Cerebellar cortex (tissue), 1 donor: ENCODE data around the gene PDE6D.

Source experiments
- DNase-seq: peaks from one replicate; pipeline ENCODE4 v3.0.0-alpha.2; 2015; ENCODE audit warnings: low spot score

The PDE6D gene

DNA sequence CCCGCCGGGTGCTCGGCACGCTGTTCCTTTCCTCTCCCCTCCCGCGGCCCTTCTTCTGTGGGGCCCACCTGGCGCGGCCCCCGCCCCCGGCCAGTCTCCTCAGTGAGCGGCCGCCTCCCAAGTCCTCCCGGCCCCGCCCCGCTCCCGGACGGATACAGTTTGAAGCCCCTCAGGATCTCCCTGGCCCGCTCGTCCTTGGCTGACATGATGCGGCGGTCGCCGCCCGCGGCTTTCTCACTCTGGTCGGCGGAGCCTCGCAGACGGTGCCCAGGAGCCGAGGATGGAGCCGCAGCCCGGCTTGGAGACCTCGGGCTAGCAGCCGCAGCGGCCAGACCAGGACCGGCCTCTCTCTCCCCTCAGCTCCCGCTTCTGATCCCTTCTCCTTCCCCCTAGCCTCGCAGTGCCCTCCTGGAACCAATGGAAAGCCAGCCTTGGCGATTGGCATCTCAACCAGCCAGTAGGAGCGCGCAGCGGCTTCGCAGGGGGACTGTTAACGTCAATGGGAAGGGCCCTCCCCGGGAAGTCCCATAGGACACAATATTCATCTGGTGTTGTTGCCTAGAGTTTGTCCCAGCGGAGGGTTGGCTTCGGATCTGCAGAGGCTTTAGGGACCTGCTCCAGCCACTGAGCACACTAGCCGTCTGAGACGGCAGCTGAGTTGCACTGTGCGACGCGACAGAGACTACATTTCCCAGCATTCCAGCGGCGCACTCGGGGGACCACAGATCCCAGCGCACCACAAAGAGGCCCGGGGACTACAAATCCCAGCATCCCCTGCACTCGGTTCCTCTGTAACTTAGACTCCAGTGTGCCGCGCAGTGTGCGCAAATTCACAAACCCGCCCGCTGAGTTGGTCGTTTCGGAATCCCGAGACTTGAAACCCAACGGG lies at the start of gene PDE6D:
Gene PDE6D, minus strand, starts transcription at position 374 of the 889 bp plus-strand sequence. Its CDS starts 168 bp downstream, at position 206.
- DNase-seq = peak; percentile 99

DNA sequence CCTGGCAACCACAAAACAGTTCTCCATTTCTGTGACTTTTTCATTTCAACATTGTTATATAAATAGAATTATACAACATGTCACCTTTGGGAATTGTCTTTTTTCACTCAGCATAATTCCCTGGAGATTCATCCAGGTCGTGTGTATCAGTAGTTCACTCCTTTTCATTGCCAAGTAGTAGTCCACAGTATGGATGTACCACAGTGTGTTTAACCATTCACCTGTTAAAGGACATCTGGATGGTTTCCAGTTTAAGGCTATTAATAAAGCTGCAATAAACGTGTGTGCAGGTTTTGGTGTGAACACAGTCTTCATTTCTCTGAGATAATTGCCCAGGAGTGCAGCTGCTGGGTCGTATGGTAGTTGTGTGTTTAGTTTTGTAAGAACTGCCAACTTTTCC lies 40.8 kb upstream of the PDE6D start:
- DNase-seq = no peak

DNA sequence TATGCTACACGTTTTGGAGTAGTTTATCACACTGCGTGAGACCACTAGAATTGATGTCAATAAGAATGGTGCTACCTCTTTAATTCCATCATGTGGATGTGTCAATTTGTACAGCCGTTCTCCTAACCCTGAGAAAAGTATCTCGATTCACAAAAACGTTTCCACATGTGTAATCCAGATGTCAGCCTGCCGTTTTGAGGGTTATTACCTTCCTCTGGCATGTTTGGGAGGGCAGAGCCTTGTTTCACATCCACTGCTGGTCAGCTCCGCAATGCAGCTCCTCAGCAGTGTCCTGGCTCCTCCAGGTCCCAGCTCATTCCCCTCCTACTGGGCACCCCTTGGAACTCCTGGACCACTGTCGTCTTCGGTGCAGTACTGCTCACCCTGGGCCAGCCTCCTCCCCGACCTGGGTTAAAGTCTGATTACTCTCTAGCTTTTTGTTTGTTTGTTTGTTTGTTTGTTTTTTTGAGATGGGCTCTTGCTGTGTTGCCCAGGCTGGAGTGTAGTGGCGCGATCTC lies 39.8 kb upstream of the PDE6D start:
- DNase-seq = no peak

DNA sequence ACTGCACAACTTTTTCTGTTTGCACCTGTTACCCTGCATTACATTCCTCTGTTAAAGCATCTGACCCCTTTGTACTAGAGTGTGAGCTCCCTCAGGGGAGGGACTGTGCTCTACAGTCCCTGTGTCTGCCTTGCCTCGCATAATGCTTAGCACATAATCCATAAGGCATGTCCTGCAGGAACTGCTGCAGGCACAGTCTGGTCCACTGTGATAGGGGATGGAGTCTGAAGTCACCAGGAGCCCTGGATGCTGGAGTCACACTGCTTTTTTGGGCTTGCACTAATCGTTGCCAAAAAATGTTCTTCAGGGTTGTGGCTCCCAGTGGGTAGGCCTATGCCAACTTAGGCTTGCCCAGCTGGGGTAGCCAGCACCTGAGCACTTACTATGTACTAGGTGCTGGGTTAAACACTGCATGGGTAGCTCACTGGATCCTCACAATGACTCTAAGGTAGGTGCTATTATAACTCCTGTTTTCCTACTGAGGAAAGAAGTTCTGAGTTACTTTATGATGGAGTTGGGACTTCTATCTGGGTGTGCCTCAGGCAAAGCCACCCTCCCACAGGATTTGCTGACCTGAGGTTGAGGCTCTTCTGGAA lies 38.5 kb upstream of the PDE6D start:
- no peak for DNase-seq

DNA sequence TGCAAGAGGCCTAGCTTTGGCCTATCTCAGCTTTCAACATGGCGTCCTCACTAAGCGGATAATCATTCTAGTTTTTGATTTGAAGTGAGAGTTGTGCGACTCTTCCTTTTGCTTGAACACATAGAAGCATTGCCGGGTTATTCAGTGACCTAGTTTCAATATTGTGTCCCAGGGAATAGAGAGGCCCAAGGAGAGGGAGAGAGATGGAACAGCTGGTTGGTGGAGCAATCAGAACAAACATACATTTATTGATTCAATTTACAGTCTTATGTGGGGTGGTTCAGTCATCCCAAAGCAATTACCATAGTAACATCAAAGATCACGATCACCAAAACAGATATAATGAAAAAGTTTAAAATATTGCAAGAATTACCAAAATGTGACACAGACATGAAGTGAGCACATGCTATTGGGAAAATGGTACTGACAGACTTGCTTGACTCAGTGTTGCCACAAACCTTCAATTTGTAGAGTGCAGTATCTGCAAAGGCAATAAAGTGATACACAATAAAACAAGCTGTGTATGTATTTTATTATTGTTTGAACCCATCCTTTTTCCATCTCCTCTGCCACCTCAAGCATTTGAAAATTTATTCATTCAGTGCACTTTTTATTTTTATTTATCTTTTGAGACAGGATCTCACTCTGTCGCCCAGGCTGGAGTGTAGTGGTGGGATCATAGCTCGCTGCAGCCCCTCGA lies 35.4 kb upstream of the PDE6D start:
- DNase-seq = no peak

DNA sequence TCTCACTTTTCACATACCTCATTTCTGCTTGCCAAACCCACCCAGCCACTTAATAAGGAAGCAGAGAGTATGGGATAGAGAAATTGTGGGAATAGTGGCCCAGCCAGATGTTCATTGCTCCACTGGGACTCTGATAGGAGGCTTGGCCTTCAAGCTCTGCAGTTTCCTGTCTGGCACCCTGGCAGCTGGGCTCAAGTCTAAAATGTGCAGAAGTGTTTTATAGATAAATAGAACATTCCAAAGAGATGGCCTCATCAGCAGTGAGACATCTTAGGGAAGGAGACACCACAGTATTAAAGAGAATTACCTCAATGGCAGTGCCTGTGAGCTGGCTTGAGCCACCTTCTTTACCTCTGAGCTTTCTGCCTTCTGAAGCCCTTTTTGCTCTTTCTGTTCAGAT lies 29.8 kb upstream of the PDE6D start:
- DNase-seq = no peak

DNA sequence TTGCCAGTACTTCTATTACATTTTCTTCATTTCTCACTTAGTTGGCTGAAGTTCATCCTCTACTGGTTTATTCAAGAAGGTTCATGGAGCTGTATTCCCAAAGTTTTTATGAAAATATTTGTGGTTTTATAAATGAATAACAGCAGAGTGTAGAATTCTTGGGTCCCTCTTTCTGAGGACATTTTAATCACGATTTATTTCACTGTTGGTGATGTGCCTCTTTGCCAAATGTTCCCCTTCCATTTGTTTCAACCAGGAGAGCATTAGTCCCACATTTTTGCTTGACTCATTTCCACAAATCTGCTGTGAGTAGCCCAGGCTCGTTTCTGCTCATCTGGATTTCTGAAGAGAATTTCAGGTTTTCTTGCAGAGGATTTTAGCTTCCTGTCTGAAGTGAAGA lies 25.9 kb upstream of the PDE6D start:
- no peak for DNase-seq

DNA sequence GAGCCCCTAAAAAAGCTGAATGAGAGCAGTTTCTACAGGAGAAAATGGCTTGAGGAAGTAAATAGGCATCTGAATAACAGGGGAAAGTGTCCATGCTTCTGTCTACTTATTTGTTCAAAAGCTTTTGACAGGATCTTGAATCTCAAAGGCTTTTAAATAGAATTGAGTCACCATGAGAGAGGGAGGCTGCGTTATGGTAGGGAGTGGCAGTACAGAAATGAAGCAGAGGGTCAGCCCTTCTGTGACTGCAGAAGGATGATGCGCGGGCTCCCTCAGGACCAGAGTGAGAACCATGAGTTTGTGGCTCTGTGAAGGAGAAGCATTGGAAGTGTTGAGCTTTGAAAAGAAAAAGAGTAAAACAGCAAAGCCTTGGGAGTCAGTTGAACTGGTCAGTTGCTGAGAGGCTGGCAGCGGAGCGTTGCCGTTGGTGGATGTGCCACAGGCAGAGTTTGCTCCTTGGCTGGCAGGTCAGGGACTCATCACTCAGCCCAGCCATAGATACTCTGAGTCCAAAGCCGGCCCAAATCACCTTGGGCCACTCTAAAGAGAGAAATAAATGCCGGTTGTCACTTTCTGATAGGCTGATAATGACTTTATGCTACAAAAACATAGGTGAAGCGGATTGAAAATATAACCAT lies 22.5 kb upstream of the PDE6D start:
- DNase-seq = no peak

DNA sequence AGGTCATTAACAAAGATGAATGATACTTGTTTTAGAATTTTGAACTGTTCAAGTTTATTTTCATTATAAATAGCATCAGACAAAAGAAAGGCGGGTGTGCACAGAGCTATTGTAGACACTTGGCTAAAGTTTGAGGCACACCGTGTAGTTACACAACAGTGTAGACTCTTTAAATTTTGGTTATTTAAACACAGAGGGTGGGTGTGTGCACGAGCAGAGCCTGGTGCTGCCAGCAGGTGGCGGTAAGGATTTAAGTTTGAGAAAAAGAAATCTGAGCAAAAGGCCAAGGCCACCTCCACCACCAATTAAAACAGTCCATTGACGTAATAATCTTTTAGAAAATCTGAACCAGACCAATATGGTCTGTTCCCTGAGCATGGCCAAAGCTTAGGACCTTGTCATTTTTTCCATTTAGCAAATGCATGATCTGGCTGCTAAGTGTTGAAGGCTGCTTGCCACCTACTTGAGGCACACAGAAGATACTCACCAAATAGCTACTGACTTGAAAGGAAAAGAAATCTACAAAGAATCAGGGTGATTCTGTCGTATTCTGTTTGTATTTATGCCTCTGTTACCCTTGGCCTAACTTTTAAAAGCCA lies 19.5 kb upstream of the PDE6D start:
- peak; percentile 25 for DNase-seq

DNA sequence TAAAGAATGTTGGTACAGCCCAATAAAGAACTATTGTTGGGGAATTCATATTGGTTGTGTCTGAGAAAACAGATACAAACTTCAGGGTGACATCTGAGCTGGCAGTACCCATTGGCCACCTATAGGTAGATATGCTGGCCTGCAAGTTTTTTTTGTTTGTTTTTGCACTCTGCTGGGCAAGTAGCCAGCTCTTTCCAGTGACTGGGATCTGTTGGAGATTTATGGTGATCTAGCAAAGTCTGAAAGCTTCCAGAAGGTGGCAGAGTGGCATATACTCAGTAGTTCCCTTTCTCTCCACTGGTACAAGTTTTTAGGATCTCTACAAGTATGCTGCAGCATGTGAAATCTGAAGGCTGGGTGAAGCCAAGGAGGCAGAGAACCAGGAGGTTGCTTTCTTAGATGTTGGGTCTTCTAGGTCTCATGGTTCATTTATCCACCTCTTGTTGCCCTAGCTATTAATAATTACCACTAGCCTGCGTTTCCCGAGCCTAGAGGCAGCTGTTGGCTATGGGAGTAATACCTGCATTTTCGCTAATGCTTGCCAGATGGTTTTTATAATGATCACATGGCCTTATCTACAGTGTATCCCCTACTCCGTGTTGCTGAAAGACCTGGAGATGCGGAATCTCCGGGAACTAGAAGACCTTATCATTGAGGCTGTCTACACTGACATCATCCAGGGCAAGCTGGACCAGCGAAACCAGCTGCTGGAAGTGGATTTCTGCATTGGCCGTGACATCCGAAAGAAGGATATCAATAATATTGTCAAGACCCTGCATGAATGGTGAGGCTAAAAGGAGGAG lies 14.6 kb upstream of the PDE6D start:
- peak; percentile 19 for DNase-seq

DNA sequence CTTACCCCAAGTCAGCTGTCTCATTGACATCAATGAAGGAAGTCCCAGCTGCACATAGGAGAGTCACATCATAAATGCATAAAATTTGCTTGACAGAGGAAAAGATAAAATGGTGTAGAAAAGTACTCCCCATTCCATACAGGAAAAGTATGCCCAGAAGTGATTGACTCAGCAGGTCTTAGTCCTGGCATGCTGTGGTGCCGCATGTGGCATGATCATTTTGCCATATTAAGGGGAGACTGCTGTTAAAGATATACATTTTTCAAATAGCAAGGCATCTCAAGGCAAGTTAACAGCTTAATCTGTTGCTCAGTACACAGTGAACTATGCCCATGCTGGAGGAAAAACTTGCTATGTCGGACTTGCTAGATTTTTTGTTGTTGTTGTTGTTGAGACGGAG lies 13.3 kb upstream of the PDE6D start:
- no peak for DNase-seq

DNA sequence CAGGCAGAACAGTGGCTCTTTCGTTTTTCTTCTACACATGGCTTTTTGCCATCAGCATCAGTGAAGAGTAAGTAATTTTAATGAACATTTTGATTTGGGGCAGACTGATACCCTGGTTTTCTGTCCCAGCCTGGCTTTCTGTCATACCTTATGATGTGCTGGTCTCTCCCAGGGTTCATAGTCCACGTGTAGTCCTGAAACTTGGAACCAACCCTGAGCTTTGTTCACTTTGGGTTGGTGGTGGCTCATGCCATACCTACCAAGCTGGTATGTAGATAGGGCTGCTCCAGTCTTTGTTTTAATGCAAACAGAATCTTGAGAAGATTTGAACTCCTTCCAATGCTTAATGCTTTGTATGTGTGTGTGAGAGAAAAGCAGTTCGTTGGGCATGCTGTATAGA lies 10.0 kb upstream of the PDE6D start:
- no peak for DNase-seq

DNA sequence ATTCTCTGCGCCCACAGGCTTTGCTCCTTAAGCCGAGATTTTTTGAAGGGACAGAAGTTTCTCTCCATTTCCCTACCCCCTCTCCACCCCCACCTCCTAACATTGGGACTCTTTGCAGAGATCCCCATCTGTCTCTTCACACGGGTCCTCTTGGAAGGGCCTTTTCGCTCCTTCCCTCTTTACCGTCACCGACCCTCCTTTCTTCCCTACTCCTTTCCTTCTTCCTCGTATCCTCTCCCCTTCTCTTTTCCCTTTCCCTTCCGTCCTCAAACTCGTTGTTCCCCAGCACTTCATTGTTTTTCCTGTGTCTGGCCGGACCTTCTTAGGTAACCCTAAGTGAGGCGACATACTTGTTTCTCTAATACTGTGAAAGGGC lies 5.8 kb upstream of the PDE6D start:
- DNase-seq = no peak

DNA sequence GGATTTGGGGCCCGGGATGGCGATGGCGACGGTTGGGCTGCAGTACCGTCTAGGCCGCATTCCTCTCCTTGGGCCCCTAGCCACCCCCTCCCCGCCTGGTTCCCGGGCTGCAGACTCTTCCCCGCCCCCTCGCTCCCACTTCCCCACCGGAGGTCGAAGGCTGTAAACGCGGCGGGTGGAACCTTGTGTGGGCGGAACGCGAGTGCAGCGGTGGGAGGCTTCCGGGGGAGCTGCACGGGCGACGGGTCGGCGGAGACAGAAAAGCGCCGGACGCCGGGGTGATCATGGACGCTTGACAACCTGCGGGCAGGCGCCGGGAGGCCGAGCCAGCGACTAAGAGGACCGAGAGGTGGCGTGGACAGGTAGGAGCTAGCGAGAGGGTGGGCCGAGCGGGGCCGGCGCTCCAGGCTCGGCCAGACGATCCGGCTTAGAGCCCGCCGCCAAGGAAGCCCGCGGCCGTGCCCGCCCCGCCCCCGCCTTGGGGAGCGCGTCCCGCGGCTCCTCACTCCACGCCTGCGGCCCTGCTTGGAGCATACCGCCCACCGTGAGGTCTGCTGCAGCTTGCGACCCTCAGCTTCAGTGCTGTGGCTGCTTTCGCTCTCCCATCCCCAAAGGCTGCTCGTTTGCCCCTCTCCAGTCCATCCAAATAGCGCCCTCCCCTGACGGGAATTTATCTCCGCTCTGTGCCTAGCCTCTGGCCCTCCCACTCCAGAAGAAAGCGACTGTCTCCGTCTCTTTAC lies 5.3 kb upstream of the PDE6D start, which contains the start of gene COPS7B:
Gene COPS7B, plus strand, starts transcription at position 269 of the 740 bp plus-strand sequence. CDS start 2,126 bp downstream, outside the sequence.
- peak; percentile 80 for DNase-seq

DNA sequence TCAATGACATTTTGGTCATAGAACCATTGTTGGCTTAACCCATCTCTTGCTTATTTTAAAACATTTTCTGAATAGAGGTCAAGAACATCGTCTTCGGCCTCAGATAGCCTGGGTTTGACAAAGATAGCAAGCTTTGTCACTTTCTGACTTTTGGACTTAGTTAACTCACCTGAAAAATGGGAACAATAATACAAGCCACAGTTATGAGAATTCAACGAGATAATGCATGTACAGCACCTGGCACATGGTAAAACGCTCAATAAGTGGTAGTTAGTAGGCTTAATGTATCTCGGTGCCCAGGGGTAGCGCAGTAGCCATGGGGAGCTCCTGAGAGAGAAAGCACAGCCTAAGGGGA lies 4.7 kb upstream of the PDE6D start:
- DNase-seq = peak; percentile 6

DNA sequence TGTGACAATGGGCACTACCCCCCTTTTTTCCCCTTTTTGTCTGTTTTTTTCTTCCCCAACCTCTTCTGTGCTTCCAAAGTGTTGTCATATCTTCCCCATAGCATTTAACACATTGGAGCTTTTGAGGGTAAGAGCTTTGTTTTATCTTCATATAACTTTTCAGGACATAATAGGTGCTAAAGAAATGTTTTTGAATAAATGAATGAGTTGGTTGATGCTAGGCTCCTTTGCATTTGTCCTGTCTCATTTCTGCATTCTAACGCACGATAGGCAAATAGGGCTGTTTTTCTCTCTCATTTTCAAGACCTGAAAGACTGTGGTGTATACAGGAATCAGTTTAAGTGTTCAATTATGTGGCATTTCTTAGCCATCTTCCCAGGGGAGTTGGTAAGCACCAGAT lies 4.3 kb upstream of the PDE6D start:
- DNase-seq = no peak

DNA sequence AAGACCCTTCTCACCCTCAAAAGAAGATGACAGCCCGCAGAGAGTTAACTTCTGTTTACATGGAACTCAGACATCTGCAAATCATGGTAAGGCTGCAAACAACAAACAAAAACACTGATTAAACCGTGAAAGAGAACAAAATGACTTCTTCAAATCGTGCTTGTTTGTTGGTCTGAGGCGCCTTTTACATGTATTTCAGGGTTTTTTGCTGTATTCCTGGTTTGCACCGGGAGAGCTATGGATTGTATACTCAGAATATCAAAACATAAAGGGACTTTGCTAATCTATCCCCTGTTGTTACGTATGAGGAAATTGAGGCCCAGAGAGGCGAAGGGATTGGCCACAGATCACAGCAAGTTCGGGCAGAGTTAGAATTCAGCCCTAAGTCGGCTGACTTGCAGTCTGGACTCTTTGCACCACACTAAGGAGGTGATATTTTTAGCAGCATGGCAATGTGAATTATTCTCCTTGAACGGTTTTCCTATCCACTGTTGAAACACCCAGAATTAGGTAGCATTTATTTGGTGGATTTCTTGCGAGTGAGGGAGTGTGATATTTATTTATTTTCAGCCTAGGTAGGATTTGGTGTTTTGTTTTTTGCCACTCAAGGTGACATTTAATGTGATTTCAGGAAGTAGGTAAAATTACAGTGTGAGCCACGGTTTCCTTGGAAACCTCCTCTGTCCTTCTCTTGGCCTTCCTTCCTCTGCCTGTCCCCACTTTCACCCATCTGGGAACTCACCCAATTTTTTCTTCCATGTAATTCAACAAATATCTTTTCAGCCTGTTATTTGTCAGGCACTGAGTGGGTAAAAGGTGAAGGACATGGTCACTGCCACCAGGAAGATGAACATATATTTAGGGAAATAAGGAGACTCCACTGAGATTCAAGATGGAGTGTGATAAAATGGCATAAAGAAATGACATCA lies 980 bp upstream of the PDE6D start:
- DNase-seq = peak; percentile 36

DNA sequence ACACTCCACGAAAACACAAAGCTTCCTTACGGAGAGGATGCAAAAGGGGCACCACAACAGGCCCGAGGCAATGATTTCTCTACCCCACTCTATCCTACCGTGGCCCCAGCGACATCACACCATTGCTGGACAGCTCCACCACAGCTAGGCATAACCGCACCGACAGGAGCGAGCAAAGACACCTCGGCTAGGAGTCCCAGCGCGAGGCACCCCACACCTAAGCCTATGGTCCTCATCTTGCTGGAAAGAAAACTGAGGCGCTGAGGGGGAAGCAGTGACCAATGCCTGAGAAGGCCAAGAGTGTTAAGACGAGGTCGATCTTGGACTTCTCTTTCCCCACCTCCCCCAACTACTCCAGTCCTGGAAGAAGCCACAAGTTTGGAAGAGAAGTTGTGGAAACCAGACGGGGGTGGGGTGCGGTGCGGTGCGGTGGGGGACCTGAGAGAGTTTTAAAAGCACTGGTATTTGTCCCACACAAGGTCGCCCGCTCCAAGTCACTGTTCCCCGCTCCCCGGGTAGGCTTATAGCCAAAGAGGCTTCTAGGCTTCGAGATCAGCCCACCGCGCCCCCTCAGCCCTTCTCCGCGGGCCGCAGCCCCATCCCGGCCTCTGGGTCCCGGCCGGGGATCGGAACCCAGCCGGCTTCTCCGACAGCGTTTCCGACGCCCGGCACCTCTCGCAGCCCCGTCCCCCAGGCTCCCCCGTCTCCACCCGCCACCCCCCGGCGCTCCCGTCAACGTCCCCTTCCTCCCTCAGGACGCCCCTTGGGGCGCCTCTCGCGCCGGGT lies 766 bp downstream of the PDE6D start:
- peak; percentile 17 for DNase-seq
